Skeletal muscle cell (primary cell): ENCODE data around the gene CENPT.

Experiments
- DNase-seq: peaks from one replicate; pipeline ENCODE4 v3.0.0-alpha.2; 2010; ENCODE audit warnings: low read depth
- H3K4me3 ChIP-seq: 2 replicates; pipeline ENCODE4 v1.5.1; 2011; ENCODE audit warnings: low read depth, mild to moderate bottlenecking, control low read depth, low read length, moderate library complexity

CENPT gene

DNA sequence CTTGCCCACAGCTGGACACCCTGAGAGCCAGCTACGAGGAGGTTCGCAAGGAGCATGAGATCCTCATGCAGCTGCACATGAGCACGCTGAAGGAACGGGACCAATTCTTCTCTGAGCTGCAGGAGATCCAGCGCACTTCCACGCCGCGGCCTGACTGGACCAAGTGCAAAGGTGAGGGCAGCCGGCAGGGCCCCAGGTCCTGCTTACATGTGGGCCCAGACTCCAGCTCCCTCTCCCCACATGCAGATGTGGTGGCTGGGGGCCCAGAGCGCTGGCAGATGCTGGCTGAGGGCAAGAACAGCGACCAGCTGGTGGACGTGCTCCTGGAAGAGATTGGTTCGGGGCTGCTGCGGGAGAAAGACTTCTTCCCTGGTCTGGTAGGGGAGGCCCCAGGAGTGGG lies 21.6 kb downstream of the CENPT start:
- DNase-seq: no peak
- no peak overlapping the region for H3K4me3 ChIP-seq

DNA sequence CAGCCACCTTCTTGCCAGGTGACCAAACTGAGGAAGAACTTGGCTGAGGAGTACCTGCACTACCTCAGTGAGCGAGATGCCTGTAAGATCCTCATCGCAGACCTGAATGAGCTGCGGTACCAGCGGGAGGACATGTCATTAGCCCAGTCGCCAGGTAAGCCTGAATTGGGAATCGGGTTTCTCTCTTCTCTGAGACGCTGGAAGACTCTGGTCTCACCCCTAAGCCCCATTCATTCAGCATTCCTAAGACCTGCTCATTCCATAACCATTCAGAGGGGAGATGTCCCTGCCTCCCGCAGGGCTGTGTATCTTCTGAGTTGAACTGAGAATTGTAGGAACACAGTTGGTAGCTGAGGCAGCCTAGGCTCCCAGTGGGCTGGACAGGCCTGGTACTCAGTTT lies 22.4 kb downstream of the CENPT start:
- no peak overlapping the region for H3K4me3 ChIP-seq
- no peak for DNase-seq

DNA sequence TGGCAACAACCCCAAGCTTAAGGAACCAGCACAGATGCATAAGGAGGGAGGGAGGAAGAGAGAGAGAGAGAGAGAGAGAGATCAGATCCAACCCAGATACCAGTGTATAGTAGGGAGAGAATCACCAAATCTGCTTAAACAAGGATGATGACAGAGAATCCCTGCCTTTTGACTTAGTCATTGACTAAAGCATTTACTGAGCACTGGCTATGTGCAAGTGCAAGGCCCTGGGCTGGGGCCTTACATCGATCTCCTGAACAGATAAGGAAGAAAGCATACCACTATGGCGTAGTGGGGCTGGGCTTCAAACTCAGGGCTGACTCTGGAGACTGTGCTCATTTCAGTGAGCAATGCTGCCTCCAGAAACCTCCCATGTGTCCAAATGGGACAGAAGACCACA lies 25.0 kb downstream of the CENPT start:
- H3K4me3 ChIP-seq: no peak overlapping the region
- DNase-seq: no peak

DNA sequence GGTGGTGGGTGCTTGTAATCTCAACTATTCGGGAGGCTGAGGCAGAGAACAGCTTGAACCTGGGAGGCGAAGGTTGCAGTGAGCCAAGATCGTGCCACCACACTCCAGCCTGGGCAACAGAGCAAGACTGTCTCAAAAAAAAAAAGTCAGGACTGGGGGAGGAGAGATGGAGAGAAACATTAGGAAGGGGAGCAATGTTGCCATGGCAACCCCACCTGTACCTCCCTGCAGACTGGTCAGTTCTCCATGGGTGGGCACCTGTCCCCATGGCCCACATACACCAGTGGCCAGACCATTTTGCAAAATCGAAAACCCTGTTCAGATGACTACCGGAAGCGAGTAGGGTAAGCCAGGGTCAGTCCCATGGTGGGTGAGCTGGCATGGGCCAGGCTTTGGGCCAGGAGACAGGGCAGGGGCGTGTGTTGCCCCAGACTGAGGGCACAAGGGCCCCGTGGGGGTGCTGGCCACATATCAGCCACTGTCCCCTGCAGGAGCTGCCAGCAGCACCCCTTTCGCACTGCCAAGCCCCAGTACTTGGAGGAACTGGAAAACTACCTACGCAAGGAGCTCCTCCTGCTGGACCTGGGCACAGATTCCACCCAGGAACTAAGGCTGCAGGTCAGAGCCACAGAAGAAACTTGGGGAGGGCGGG lies 26.8 kb downstream of the CENPT start:
- DNase-seq: no peak
- H3K4me3 ChIP-seq: no peak overlapping the region

DNA sequence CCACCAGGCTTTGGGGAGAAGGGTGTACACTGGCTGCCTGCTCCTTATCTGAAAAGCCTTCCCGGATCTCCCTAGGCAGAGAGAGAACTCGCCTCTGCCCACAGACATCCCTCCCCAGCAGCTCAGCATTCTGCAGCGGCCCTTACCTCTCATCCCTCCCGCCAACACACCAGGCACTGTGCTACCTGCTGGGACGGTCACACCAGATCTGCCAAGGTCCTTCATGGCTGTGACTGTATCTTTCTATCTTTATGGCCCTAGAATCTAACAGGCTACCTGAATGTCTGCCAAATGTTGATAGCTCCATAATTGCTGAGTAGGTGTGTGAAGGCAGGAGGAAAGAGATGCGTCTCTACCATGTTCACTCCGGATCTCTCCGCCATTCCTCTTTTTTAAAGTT lies 32.9 kb downstream of the CENPT start:
- no peak for DNase-seq
- H3K4me3 ChIP-seq: no peak overlapping the region

DNA sequence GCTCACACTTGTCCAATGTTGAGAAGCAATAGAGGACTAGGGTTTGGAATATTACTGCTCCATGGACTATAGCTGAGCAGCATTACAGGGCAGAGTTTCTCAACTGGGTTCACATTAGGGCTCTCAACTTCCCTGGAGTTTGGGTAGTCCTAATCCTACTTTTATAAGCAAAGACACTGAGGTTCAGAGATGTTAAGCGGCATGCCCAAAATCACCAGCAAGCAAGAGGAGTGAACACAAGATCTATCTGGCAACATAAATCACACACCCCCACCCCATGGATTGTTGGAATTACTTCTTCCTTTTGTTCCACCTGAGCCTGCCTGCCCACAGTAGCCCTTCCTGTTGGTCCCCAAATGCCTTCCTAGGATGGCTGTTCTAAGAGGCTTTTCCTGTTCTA lies 35.6 kb downstream of the CENPT start:
- H3K4me3 ChIP-seq: no peak overlapping the region
- no peak for DNase-seq

DNA sequence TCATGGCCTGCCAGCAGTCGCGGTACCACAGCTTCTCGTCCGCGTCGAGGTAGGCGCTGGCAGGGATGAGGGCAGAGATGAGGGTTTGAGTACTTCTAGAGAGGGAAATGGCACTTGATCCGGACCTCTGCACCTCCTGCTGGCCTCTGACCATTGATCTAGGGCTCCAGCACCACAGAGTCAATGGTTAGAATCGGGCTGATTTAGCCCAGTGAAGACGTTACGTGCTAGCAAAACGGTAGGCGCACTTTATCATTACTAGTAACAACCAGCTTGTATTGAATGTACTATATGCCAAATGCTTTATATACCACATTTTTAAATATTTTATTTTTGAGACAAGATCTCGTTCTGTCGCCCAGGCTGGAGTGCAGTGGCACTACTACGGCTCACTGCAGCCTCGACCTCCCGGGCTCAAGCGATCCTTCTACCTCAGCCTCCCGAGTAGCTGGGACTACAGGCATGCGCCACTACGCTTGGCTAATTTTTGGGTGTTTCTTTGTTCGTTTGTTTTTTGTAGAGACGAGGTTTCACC lies 40.3 kb downstream of the CENPT start:
- peak overlapping the region; percentile 99 for H3K4me3 ChIP-seq
- no peak for DNase-seq

DNA sequence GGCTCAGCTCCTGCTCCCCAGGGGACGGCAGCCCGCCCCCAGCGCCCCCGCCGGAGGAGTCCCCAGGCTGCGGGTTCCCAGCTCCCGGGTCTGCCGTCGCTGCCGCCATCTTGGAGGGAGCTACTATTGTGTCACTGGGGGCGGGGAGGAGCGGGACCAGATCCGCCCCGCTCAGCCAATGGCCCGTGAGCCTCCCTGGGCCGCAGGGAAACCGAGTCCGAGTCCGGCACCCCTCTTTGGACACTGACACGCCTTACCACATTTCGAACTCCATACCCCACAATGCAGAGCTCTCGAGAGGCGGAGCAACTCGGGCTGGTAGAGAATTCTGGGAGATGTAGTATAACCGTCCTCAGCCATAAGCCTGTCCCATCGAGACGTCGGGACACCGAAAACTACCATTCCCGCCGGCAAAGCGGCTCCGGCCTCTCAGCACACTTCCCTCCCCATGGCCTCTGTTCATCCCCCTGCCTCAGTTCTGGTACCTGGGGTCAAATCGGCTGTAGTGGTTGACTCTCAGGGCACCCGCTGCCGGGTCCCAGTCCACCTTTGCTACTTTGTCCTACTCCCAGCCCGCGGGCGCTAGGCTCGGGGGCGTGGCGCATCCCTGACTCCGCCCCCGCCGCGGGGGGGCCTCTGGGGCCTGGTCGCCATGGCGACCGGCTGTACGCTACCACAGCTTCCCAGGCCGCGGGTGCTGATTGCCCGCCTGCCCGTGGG lies 40.9 kb downstream of the CENPT start, which contains the start of the genes RANBP10 and TSNAXIP1:
Gene RANBP10, minus strand, starts transcription at position 133 of the 720 bp plus-strand sequence. Its CDS starts 24 bp downstream, at position 109.
Gene TSNAXIP1, plus strand, starts transcription at position 462 of the 720 bp plus-strand sequence. CDS start 261 bp downstream, outside the sequence.
- DNase-seq: peak; percentile 97

DNA sequence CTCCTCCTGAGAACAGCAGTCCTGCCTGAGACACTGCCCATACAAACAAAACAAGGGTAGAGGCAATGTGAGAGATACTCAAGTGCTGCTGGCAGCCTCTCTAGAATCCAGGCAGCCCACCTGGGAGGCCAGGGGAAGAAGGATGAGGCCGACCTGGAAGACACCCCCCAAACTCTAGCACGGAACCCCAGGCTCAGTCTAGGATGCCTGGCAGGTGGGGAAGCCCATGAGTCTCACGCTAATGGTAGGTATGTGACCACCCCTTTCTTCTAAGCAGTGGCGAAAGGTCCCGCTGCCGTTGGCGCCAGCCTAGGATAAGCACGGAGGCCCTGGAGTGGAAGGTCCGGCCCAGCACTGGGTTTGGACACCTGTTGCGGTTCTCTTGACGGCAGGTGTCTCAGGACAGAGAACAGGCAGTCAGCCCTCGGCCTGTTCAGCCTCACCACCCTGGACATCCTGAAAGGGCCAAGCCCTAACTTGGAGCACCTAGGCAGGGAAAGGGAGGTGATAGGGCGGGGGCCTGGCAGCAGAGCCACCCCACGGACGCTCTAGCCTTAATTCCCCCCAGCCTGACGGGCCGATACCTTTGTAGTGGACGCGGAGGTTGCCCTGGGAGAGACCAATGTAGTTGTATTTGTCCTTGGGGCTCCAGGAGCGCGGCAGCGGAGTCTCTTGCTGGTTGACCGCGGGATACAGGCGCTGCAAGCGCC lies 41.6 kb downstream of the CENPT start:
- DNase-seq: no peak
- H3K4me3 ChIP-seq: peak overlapping the region; percentile 99

More for the DNA sequence above, 40.9 kb downstream of the CENPT start, which contains the start of the genes RANBP10 and TSNAXIP1:
- peak within 1 kb of the TSS; percentile 99 for H3K4me3 ChIP-seq

DNA sequence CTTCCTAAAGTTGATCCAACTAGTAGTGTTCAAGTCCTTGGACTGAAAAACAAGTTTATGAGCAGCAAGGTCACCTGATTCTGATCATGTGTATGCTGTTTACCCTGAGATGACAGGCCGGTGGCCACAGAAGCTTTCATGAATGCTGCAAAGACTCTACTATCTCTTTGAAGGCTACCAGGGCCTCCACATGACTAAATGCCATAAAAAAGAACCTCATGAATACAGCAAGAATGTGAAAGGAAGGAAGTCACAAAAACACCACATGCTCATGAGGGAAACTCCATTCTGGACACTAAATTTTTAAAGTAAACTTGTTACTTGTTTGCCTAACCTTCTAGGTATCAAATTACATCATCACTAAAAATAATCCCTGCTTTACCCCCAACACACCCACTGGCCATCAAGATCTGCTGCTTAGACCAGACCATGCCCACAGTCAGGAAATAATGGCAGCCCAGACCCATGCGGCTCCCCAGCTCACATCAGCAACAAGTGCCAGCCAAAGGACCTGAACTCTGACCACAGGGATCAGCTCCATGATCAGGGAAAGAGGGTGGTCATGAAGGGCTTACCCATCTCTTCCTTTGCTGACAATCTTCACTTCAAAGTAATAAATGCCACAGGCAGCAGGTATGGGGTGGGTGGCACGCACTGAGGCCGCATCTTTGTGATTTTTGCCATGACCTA lies 42.5 kb downstream of the CENPT start:
- H3K4me3 ChIP-seq: peak overlapping the region; percentile 99
- DNase-seq: no peak

DNA sequence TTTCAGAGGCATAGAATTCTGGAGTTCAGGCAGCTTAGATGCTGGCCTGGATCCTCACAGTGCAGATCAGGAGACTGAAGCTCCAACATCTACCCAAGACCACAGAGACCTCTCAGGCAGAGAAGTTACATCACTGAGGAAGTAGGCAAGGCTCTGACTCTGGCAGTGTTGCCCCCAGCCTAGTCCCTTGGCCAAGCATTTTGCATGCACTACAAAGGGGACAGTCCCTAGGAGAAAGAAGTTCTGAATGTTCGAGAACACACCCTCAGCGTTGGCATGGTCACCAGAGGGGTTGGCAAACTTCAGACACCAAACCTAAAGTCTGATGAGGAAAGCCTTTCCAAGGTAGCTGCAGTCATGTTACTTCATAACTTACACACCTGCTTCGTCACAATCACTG lies 43.6 kb downstream of the CENPT start:
- H3K4me3 ChIP-seq: no peak overlapping the region
- no peak for DNase-seq

DNA sequence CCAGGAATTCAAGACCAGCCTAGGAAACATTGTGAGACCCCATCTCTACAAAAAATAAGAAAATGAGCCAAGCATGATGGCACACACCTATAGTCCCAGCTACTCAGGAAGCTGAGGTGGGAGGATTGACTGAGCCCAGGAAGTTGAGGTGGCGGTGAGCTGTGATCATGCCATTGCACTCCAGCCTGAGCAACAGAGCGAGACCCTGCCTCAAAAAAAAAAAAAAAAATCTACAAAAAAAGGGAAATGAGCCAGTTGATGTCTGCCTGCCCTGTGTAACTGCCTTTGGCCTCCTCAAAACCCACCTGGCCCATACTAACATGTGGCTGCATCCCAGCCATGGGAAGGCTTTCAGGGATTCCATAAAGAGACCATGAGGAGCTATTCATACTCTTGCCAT lies 45.6 kb downstream of the CENPT start:
- H3K4me3 ChIP-seq: no peak overlapping the region
- no peak for DNase-seq

DNA sequence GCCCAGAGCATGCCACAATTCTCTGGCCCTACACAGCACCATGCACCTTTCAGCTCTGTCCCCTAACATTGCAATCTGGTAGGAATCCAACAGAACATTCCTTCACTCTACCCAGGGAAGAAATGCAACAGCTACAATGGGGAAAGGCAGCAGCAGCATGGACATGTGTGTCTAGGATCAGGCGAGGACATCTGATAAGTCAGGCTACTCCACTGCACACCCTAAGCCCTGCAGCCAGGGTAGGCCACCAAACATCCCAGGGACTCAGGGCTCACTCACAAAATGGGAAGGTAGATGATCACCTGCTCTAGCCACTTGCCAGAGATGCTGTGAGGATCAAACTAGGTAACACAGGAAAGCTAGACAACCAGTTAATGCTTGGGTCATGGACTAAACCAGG lies 46.3 kb downstream of the CENPT start:
- H3K4me3 ChIP-seq: no peak overlapping the region
- DNase-seq: no peak

DNA sequence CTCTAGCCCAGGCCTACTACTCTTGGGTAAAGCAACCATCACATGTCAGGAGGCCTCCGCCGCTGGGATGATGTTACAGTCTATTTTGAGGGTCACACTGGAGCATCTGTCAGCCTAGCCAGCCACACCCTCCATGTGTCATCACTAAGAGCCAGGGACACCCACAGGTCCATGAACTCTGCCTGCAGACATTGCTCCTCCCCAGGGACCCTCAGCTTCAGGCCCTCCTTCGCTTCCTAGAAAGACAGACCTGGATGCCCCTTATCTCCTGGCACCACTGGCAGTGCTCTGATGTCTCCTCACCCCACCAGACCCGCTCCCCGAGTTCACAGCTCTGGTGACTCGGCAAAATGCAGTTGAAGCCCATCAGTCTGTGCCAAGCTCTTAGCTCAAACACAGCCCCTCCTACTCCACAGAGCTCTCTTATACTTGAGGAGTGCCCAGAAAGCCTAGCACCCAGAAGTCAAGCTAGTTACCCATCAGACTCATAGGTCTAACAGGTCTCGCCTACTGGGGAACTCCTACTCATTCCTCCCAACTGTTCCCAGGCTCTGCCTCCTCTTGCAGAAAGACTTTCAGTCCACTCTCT lies 47.1 kb downstream of the CENPT start:
- no peak for DNase-seq
- H3K4me3 ChIP-seq: no peak overlapping the region

DNA sequence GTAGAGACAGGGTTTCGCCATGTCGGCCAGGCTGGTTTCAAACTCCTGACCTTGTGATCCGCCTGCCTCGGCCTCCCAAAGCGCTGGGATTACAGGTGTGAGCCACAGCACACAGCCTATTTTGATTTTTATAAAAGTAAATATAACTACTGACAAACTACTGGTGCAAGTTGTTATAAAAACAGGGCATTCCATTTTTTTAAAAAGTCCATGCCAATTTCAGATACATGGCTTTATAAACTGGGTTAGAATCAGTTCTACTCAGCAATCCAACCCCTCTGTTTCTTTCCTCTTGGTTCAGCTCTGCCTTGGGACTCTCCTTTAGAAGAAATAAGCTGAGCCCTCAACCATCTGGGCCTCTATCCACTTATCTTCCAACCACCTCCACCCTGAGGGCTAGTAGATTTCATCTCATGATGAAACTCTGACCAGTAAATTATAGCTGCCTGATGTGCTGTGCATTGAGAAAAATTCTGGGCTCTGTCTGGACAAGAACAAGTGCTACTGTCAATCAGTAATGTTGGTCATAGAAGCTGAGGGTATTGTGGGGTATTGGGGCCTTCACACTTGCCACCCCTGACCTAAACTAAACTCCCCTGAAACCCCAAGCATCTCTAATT lies 51.3 kb downstream of the CENPT start:
- no peak overlapping the region for H3K4me3 ChIP-seq
- DNase-seq: no peak

DNA sequence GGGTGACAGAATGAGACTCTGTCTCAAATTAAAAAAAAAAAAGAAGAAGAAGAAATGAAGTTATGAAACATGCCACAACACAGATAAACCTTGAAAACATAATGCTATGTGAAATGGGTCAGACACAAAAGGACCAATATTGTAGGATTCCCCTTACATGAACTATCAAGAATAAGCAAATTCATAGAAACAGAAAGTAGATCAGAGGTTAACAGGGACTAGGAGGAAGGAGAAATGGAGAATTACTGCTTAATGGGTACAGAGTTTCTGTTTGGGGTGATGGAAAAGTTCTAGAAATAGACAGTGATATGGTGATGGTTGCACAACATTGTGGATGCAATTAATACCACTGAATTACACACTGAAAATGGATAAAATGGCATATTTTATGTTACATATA lies 57.4 kb downstream of the CENPT start:
- no peak for DNase-seq
- no peak overlapping the region for H3K4me3 ChIP-seq

DNA sequence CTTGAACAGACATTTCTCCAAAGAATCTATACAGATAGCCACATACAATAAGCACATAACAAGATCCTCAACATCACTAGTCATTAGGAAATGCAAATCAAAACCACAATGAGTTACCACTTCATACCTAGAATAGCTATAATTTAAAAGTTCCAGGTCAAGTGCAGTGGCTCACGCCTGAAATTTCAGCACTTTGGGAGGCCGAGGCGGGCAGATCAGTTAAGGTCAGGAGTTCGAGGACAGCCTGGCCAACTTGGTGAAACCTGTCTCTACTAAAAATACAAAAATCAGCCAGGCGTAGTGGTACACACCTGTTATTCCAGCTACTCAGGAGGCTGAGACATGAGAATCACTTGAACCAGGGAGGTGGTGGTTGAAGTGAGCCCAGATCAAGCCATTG lies 61.0 kb downstream of the CENPT start:
- no peak overlapping the region for H3K4me3 ChIP-seq
- no peak for DNase-seq

DNA sequence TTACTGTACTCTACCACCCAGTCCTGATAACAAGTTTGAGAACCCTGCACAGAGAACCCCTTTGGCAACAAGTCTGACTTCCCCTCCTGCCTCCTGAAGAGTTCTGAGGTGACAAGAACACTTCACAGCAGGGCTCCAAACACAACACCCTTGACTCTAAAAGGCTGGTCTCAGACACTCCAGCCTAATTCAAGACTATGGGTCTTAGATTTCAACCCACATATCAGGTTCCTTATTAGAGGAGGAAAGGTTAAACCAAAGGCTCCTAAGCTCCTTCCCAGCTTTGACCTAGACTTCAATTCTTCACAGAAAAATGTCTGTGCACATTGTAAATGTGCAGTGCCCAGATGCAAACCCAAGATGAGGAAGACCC lies 64.2 kb downstream of the CENPT start:
- no peak overlapping the region for H3K4me3 ChIP-seq
- DNase-seq: no peak
